GM18868 (cell line): Measurements from ENCODE around the gene FBLN2.

Experiments
- ATAC-seq: cut with Tn5 transposase; IDR thresholded peaks from one replicate; pipeline ENCODE4 v1.9.1; 2021; ENCODE audit warnings: mild to moderate bottlenecking, moderate library complexity; ENCODE audit not compliant: unreplicated experiment

FBLN2 gene

DNA sequence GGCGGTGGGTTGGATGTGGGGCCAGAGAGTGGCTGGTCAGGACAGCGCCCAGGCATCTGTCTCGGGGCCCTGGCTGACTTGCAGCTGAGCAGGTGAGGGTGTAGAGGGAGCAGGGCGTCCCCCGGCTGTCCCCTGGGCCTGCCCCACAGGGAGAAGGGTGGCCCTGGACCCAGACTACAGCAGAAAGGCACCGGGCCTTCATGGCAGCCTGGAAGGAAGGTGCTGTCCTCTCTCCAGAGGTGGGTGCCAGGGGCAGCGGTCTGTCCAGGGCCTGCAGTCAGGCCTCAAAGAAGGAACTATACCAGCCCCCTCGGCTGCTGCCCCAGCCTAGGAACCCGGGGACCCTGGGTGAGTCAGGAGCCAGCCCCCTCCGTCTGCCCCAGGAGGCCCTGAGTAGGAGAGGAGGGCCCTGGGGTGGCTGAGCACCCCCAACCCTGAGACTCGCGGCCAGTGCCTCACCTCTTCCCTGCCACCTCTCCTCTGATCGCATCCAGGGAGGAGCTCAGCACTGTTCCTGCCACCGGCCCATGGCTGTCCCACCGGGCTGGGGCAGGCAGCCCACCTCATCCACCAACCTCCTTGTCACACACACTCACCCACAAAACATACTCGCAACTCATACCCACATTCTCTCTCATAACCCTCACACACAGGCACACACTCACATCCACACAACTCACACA is 133.5 kb downstream of the FBLN2 start:
- no peak for ATAC-seq

DNA sequence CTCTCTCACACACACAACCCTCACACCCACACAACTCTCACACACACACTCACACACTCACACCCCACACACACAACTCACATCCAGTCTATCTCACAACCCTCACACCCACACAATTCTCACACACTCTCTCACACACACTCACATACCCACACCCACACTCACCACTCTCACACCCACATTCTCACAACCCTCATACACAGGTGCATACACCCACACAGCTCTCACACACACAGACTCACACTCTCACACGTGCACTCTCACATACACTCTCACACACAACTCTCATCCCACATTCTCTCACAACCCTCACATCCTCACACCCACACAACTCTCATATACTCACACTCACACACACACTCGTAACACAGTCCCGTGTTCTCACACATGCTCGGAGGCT is 134.4 kb downstream of the FBLN2 start:
- ATAC-seq, result no peak

DNA sequence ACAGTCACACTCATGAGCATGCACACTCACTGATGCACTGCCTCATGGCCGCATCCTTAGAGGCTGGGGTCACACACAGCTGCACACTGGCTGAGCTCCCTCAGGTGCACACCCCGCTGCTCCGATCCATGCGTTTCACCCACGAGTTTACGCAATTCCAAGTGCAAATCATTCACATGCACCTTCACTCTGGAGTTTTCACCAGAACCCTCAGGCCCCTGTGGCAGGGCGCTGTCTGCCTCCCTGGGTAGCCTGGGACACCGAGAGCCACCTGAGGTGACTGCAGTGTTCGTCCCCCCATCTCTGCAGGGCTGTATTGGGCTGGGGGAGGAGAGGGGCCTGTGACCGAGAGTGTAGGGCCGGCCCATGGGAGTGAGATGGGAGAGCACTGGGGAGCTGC is 134.8 kb downstream of the FBLN2 start:
- ATAC-seq, result no peak

DNA sequence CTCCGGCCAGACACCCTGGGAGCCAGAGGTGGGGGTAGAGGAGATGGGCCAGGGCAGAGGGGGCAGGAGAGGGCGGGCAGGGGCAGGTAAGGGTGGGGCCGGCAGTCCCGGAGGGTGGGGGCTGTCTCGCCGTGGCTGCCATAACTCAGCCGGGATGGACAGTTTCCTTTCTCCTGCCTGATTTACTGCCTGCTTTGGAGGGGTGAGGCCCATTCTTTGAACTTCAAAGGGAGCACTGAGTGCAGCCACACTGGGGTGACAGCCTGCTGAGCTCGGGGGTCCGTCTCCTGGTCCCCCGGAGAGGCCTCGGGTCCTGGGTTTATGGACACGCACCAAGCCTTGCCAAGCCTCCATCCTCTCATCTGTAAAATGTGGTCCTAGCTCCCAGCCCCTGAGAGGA is 135.4 kb downstream of the FBLN2 start:
- no peak for ATAC-seq

DNA sequence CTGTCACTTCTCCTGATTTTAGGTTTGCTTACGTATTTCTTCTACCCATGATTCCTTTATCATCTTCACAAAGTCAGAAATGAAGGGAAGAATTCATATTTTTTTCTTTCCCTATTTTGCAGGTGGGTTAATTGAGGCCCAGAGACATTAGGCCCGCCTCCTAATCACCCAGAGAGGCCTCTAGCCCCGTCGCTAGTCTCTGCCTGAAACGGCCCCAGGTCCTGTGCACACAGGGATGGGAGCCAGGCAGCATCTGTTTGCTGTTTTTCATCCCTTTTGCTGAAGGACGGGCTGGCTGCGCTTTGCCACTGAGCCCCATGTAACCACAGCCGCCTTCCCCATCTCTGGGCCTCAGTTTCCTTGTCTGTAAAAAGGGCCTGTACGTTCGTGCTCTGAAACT is 135.9 kb downstream of the FBLN2 start:
- no peak for ATAC-seq

DNA sequence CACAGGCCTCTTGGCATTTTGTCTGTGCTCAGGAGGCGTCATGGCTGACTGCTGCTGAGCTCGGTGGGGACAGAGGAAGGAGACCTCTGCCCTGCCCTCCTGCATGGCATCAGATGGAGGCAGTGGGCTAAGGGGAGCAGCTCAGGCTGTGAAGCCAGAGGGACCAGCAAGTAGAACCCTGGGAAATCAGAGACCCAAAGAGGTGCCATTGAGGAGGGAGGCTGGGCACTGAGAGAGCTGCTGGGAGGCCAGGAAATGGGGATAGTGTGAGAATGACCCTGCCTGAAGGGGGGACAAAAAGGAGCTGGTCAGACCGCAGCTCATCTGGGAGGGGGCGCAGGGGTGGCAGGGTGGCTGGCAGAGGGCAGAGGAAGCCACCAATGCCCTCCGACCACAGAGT is 136.8 kb downstream of the FBLN2 start:
- no peak for ATAC-seq

DNA sequence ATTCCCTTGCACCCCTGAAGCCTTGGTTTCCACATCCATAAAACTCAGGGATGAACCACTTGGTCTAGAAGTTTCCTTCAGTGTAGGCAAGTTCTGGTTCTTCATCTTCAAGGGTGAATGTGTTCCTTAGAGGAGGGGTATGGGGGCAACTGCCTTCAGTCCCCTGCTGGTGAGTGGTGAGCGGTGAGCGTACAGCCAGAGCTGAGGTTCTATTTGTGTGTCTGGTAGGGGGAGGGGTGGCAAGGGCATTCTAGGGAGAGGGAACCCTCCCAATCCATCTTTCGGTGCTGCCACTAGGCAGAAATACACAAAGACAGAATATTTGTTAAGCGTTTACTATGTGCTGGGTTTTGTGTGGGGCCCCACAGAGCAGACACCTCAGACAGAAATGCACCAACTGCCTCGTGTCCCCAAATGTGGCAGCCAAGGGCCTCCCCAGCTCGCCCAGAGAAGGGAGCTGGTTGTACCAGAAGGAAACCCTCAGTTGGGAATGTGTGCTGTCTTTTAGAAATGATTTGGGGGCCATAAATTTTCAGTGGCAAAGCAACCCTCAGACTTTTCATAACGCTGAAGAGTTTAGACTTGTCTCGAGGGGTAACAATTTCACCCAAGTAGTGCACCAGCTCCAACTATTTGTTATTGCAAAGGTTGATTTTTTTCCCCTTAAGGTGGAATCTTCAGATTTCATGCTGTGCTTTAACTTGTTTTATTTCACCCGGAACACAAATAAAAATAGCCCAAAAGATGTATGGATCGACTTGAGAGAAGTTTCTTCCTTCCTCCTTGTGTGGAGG is 137.6 kb downstream of the FBLN2 start:
- ATAC-seq, result no peak

DNA sequence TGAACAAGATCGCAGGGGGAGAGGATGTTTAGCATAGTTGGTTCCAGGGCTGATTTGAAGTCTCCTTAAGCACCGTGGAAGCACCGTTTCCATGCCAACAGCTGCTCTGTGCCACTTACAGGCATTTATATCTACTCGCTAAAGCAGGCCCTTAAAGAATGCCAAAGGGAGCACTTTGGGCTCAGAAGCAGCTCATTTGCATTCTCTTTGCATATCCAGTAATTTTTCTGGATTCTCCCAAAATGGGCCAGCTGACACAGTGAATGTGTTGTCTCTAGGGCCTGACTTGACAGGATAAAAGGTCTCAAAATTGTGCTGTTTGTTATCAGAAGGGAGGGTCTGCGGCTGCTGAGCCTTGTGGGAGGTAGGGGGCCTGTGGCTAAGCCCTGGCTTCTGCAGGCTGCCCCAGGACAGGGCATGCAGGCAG is 138.6 kb downstream of the FBLN2 start:
- ATAC-seq, result no peak
